ENCODE data around the gene RPS19.

DNA sequence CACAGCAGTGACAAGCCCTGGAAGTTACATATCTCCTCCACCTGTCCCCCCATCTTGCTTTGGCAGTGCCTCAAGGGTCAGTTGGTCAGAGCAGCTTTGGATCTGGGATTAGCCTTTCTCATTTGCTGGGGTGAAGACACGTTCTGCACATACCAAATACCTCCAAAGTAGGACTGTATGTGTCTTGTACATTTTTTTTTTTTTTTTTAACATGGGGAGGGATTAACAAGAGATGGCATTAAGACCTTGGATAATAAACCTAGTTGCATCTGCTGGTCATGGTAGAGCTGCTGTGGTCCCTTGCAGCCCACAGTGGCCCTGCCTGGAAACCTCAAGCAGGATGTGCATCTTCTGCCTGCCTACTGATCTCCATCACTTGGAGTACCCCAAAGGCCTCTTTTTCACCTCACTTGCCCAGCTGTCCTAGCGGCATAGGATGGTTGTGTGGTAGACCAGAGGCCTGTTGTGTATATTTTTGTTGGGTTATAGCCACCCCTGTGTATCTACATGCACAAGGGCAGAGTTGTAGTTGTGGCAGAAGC is 2.5 kb downstream of the RPS19 start:
- no peak for TF ChIP-seq POLR2AphosphoS5 (IDR thresholded peaks at IDR 0.05)
- TF ChIP-seq, protein P1, sequence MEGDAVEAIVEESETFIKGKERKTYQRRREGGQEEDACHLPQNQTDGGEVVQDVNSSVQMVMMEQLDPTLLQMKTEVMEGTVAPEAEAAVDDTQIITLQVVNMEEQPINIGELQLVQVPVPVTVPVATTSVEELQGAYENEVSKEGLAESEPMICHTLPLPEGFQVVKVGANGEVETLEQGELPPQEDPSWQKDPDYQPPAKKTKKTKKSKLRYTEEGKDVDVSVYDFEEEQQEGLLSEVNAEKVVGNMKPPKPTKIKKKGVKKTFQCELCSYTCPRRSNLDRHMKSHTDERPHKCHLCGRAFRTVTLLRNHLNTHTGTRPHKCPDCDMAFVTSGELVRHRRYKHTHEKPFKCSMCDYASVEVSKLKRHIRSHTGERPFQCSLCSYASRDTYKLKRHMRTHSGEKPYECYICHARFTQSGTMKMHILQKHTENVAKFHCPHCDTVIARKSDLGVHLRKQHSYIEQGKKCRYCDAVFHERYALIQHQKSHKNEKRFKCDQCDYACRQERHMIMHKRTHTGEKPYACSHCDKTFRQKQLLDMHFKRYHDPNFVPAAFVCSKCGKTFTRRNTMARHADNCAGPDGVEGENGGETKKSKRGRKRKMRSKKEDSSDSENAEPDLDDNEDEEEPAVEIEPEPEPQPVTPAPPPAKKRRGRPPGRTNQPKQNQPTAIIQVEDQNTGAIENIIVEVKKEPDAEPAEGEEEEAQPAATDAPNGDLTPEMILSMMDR (IDR thresholded peaks at IDR 0.05 in 8 of 11, conservative IDR thresholded peaks at IDR 0.05 in 3 of 11) = no peak

Data from spleen (tissue), 7 donors.